ENCODE data around the gene SLC17A2.
"Not testable (repeated sequence)": the region's sequence is repeated elsewhere in the genome, so short reads cannot be mapped to it uniquely, and the experiment has no call there.

The SLC17A2 gene

GRCh38 chr6:25951296-25952032, 21.0 kb upstream of the SLC17A2 start:
- no peak for DNase-seq (ENCODE audit: low read depth)

- no peak for DNase-seq (ENCODE audit: low read depth)
Observed at GRCh38 chr6:25950297-25950696, 19.8 kb upstream of the SLC17A2 start.

GRCh38 chr6:25949695-25950094, 19.2 kb upstream of the SLC17A2 start:
- no peak for DNase-seq (ENCODE audit: low read depth)

- DNase-seq (ENCODE audit: low read depth): not testable (repeated sequence)
Observed at GRCh38 chr6:25947492-25947891, 17.0 kb upstream of the SLC17A2 start.

- no peak for DNase-seq (ENCODE audit: low read depth)
Observed at GRCh38 chr6:25946631-25947030, 16.1 kb upstream of the SLC17A2 start.

GRCh38 chr6:25945738-25946137, 15.2 kb upstream of the SLC17A2 start:
- DNase-seq (ENCODE audit: low read depth): not testable (repeated sequence)

GRCh38 chr6:25944688-25945574, 14.4 kb upstream of the SLC17A2 start:
- no peak for DNase-seq (ENCODE audit: low read depth)

- no peak for DNase-seq (ENCODE audit: low read depth)
Observed at GRCh38 chr6:25943887-25944286, 13.4 kb upstream of the SLC17A2 start.

GRCh38 chr6:25942561-25943147, 12.2 kb upstream of the SLC17A2 start:
- DNase-seq (ENCODE audit: low read depth): no peak

GRCh38 chr6:25939593-25939992, 9.1 kb upstream of the SLC17A2 start:
- DNase-seq (ENCODE audit: low read depth): no peak

GRCh38 chr6:25935953-25936352, 5.5 kb upstream of the SLC17A2 start:
- no peak for DNase-seq (ENCODE audit: low read depth)

- DNase-seq (ENCODE audit: low read depth): no peak
Observed at GRCh38 chr6:25934735-25935313, 4.3 kb upstream of the SLC17A2 start.

GRCh38 chr6:25934156-25934555, 3.7 kb upstream of the SLC17A2 start:
- DNase-seq (ENCODE audit: low read depth): no peak

- DNase-seq (ENCODE audit: low read depth): no peak
Observed at GRCh38 chr6:25931411-25931709, 869 bp upstream of the SLC17A2 start.

GRCh38 chr6:25929785-25930184, 706 bp downstream of the SLC17A2 start:
- DNase-seq (ENCODE audit: low read depth): not testable (repeated sequence)

- DNase-seq (ENCODE audit: low read depth): no peak
Observed at GRCh38 chr6:25928562-25929324, 1.7 kb downstream of the SLC17A2 start.

GRCh38 chr6:25927756-25928216, 2.7 kb downstream of the SLC17A2 start:
- no peak for DNase-seq (ENCODE audit: low read depth)

- no peak for DNase-seq (ENCODE audit: low read depth)
Observed at GRCh38 chr6:25927178-25927577, 3.3 kb downstream of the SLC17A2 start.

- DNase-seq (ENCODE audit: low read depth): no peak
Observed at GRCh38 chr6:25925876-25926275, 4.6 kb downstream of the SLC17A2 start.

GRCh38 chr6:25922301-25922700, 8.2 kb downstream of the SLC17A2 start:
- DNase-seq (ENCODE audit: low read depth): no peak

- DNase-seq (ENCODE audit: low read depth): no peak
Observed at GRCh38 chr6:25921525-25922203, 8.8 kb downstream of the SLC17A2 start.
